ENCODE measurements around the gene LRRC15. TPM values are rescaled to one million over a fixed set of nuclear protein-coding genes. Genes with fewer than 3 reads are reported as not detected.

Gene LRRC15
- total RNA-seq, 1 experiment from 2014 or later = 0.36 TPM

DNA sequence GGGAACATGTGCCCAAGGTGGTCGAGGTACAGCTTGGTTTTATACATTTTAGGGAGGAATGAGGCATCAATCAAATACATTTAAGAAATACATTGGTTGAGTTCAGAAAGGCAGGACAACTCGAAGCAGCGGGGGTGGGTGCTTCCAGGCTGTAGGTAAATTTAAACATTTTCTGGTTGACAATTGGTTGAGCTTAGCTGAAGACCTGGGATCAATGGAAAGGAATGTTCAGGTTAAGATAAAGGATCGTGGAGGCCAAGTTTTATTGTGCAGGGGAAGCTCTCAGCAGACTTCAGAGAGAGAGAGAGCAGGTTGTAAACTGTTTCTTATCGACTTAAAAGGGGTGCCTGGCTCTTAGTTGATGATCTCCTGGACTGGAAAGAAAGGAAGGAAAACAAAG lies 29.7 kb downstream of the LRRC15 start:
- H4K20me1 ChIP-seq (ENCODE audit: low read length) = no peaks in the 10 kb centered on the region
- no peak overlapping the region for H3K4me3 ChIP-seq (ENCODE audit: low read length)
- H2AFZ ChIP-seq (ENCODE audit: low read length) = no peak overlapping the region
- POLR2A ChIA-PET (ENCODE audit: unreplicated experiment) = no interaction called here
- no peaks in the 10 kb centered on the region for H3K9me2 ChIP-seq (replicated peaks; ENCODE audit: low read length)
- no peaks in the 10 kb centered on the region for H3K79me2 ChIP-seq (ENCODE audit: low read length)
- H3K27ac ChIP-seq (ENCODE audit: low read length) = no peak overlapping the region
- TF ChIP-seq EZH2phosphoT487 (IDR thresholded peaks at IDR 0.05; ENCODE audit: borderline replicate concordance, low read length) (no peak), EZH2 (IDR thresholded peaks at IDR 0.05; ENCODE audit: low read length, unreplicated experiment) (no peak)
- TF ChIP-seq, protein P1, sequence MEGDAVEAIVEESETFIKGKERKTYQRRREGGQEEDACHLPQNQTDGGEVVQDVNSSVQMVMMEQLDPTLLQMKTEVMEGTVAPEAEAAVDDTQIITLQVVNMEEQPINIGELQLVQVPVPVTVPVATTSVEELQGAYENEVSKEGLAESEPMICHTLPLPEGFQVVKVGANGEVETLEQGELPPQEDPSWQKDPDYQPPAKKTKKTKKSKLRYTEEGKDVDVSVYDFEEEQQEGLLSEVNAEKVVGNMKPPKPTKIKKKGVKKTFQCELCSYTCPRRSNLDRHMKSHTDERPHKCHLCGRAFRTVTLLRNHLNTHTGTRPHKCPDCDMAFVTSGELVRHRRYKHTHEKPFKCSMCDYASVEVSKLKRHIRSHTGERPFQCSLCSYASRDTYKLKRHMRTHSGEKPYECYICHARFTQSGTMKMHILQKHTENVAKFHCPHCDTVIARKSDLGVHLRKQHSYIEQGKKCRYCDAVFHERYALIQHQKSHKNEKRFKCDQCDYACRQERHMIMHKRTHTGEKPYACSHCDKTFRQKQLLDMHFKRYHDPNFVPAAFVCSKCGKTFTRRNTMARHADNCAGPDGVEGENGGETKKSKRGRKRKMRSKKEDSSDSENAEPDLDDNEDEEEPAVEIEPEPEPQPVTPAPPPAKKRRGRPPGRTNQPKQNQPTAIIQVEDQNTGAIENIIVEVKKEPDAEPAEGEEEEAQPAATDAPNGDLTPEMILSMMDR (conservative IDR thresholded peaks at IDR 0.05; ENCODE audit: low read depth, low read length) = no peak
- no peaks in the 10 kb centered on the region for H3K36me3 ChIP-seq (ENCODE audit: low read depth, low read length)
- H3K4me1 ChIP-seq (ENCODE audit: insufficient read depth, low read length) = no peaks in the 10 kb centered on the region; the same call in 1 of the 2 replicates
- ATAC-seq (no peak), DNase-seq (no peak)
- no peaks in the 10 kb centered on the region for H3K9me3 ChIP-seq (ENCODE audit: low read length)
- H3K4me2 ChIP-seq (ENCODE audit: low read length) = no peak overlapping the region
- no peaks in the 10 kb centered on the region for H3K27me3 ChIP-seq (ENCODE audit: low read length)
- no peak overlapping the region for H3K9ac ChIP-seq (ENCODE audit: low read length)
- BruUV-seq (replicated peaks) = no TSS peak
- CTCF ChIA-PET = no interaction called here
- H3F3A ChIP-seq (ENCODE audit: low read length, unreplicated experiment) = no peaks in the 10 kb centered on the region
- intact Hi-C loops (cut with micrococcal nuclease) = loop anchor here (5.0 kb wide), 1 partner anchor 673 kb away; no protein-coding TSS in a partner anchor

DNA sequence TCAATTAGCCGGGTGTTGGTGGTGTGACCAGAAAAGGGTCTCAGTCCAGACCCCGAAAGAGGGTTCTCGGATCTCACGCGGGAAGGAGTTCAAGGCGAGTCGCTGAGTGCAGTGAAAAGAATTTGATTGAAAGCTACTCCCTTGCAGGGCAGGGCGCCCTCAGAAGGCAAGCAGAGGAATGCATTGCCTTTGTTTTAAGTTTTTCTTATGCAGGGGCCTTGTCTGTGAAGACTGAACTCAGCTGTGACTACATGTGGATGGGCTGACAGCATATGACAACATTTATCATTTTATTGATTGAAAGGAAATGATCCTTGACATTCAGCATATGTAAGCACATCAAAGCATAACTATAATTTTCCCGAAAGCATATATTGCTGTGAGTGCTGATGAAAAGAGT lies 30.2 kb downstream of the LRRC15 start:
- DNase-seq = no peak
- Histone ChIP-seq H3K9ac (ENCODE audit: low read length) (no peak overlapping the region), H3K9me3 (ENCODE audit: low read length) (no peaks in the 10 kb centered on the region), H3K27me3 (ENCODE audit: low read length) (no peaks in the 10 kb centered on the region), H3K9me2 (replicated peaks; ENCODE audit: low read length) (no peaks in the 10 kb centered on the region), H3K4me1 (ENCODE audit: insufficient read depth, low read length) (peaks cover under 1% of the 10 kb centered on the region; the same call in 1 of the 2 replicates), H3K36me3 (ENCODE audit: low read depth, low read length) (no peaks in the 10 kb centered on the region), H4K20me1 (ENCODE audit: low read length) (no peaks in the 10 kb centered on the region), H3F3A (ENCODE audit: low read length, unreplicated experiment) (no peaks in the 10 kb centered on the region), H3K4me3 (ENCODE audit: low read length) (no peak overlapping the region), H3K4me2 (ENCODE audit: low read length) (no peak overlapping the region), H3K79me2 (ENCODE audit: low read length) (no peaks in the 10 kb centered on the region), H2AFZ (ENCODE audit: low read length) (no peak overlapping the region), H3K27ac (ENCODE audit: low read length) (no peak overlapping the region)
- TF ChIP-seq EZH2phosphoT487 (IDR thresholded peaks at IDR 0.05; ENCODE audit: borderline replicate concordance, low read length) = no peak
- TF ChIP-seq, protein P1 (conservative IDR thresholded peaks at IDR 0.05; ENCODE audit: low read depth, low read length) = peak; percentile 54
- BruUV-seq (replicated peaks) = no TSS peak
- ChIA-PET CTCF (no interaction called here), POLR2A (ENCODE audit: unreplicated experiment) (no interaction called here)
- no peak for ATAC-seq
- intact Hi-C loops (cut with micrococcal nuclease) = no loop called here

DNA sequence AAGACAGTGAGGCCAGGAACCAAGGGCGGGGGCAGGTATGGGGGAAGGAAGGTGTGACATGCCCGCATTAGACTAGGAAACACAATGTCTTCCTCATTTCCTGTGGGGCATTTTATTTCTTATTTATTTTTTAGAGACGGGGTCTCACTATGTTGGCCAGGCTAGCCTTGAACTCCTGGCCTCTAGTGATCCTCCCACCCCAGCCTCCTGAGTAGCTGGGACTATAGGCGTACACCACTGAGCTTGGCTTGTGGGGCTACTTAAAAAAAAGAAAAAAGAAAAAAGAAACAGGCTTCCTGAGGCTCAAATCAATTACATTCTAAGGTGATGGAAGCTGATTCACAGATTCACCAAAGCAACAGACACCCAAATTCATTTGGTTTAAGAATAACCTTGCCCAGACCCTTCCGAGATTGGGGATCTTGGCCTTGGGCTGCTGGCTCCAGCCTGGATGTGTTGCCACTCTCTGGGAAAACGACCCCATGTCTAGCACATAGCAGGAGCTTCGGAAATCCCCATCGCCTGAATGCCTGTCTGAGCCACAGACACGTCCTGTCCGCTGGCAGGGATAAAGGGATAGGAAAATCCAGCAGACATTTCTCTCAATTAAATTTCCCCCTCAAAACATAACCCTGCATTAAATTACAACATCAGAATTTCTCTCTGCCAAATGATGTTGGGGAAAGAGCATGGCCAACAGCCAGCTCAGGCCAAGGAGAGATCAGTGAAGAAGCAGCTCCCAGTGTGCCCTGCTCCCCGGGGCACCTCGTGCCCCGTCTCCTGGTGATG lies 31.4 kb downstream of the LRRC15 start:
- Histone ChIP-seq H3K4me2 (ENCODE audit: low read length) (no peak overlapping the region), H3K36me3 (ENCODE audit: low read depth, low read length) (no peaks in the 10 kb centered on the region), H3K9me2 (replicated peaks; ENCODE audit: low read length) (no peaks in the 10 kb centered on the region), H3K9ac (ENCODE audit: low read length) (no peak overlapping the region), H3F3A (ENCODE audit: low read length, unreplicated experiment) (no peaks in the 10 kb centered on the region), H4K20me1 (ENCODE audit: low read length) (no peaks in the 10 kb centered on the region), H3K27ac (ENCODE audit: low read length) (no peak overlapping the region), H3K4me3 (ENCODE audit: low read length) (no peak overlapping the region), H3K9me3 (ENCODE audit: low read length) (no peaks in the 10 kb centered on the region), H3K27me3 (ENCODE audit: low read length) (no peaks in the 10 kb centered on the region), H3K4me1 (ENCODE audit: insufficient read depth, low read length) (peaks cover 11% of the 10 kb centered on the region), H2AFZ (ENCODE audit: low read length) (no peak overlapping the region), H3K79me2 (ENCODE audit: low read length) (no peaks in the 10 kb centered on the region)
- POLR2A ChIA-PET (ENCODE audit: unreplicated experiment) = no interaction called here
- CTCF ChIA-PET = no interaction called here
- intact Hi-C loops (cut with micrococcal nuclease) = no loop called here
- ATAC-seq (no peak), DNase-seq (no peak)
- no peak for TF ChIP-seq EZH2 (IDR thresholded peaks at IDR 0.05; ENCODE audit: low read length, unreplicated experiment)
- no peak for TF ChIP-seq EZH2phosphoT487 (IDR thresholded peaks at IDR 0.05; ENCODE audit: borderline replicate concordance, low read length)
- TF ChIP-seq, protein P1 (conservative IDR thresholded peaks at IDR 0.05; ENCODE audit: low read depth, low read length) = no peak
- BruUV-seq (replicated peaks) = no TSS peak

All from PC-3 (cell line).